Activated T-cell treated with anti-CD3 and anti-CD28 coated beads, Interleukin-2, amount 50 U/mL, for 1 hour (primary cell): ENCODE results near the gene TMEM178A.
"Not testable (repeated sequence)": the region's sequence is repeated elsewhere in the genome, so short reads cannot be mapped to it uniquely, and the experiment has no call there.

Experiments
- DNase-seq: peaks from one replicate; pipeline ENCODE4 v3.0.0-alpha.2; 2020

Gene TMEM178A

GRCh38 chr2:39718483-39718882, 52.8 kb downstream of the TMEM178A start:
- DNase-seq: no peak

- no peak for DNase-seq
Observed at GRCh38 chr2:39719317-39719716, 53.6 kb downstream of the TMEM178A start.

- no peak for DNase-seq
Observed at GRCh38 chr2:39720970-39721369, 55.3 kb downstream of the TMEM178A start.

- DNase-seq: no peak
Observed at GRCh38 chr2:39723497-39723896, 57.8 kb downstream of the TMEM178A start.

GRCh38 chr2:39723946-39724827, 58.5 kb downstream of the TMEM178A start:
- DNase-seq: no peak

- DNase-seq: no peak
Observed at GRCh38 chr2:39724828-39725144, 59.1 kb downstream of the TMEM178A start.

- no peak for DNase-seq
Observed at GRCh38 chr2:39725401-39725800, 59.7 kb downstream of the TMEM178A start.

- not testable (repeated sequence) for DNase-seq
Observed at GRCh38 chr2:39728085-39728484, 62.4 kb downstream of the TMEM178A start.

GRCh38 chr2:39728941-39729351, 63.2 kb downstream of the TMEM178A start:
- DNase-seq: no peak

- no peak for DNase-seq
Observed at GRCh38 chr2:39730276-39730675, 64.6 kb downstream of the TMEM178A start.

GRCh38 chr2:39730685-39731302, 65.1 kb downstream of the TMEM178A start:
- no peak for DNase-seq

GRCh38 chr2:39731546-39731945, 65.8 kb downstream of the TMEM178A start:
- no peak for DNase-seq

GRCh38 chr2:39732482-39732881, 66.8 kb downstream of the TMEM178A start:
- no peak for DNase-seq

GRCh38 chr2:39733070-39733674, 67.5 kb downstream of the TMEM178A start:
- DNase-seq: no peak

- no peak for DNase-seq
Observed at GRCh38 chr2:39734445-39734844, 68.7 kb downstream of the TMEM178A start.

- no peak for DNase-seq
Observed at GRCh38 chr2:39735648-39736047, 69.9 kb downstream of the TMEM178A start.

- DNase-seq: no peak
Observed at GRCh38 chr2:39736640-39737039, 70.9 kb downstream of the TMEM178A start.

GRCh38 chr2:39737661-39738060, 71.9 kb downstream of the TMEM178A start:
- no peak for DNase-seq

GRCh38 chr2:39738936-39739335, 73.2 kb downstream of the TMEM178A start:
- DNase-seq: no peak

GRCh38 chr2:39739386-39739785, 73.7 kb downstream of the TMEM178A start:
- no peak for DNase-seq

GRCh38 chr2:39741871-39742270, 76.2 kb downstream of the TMEM178A start:
- DNase-seq: no peak

- no peak for DNase-seq
Observed at GRCh38 chr2:39743269-39743776, 77.6 kb downstream of the TMEM178A start.

GRCh38 chr2:39755466-39755865, 89.7 kb downstream of the TMEM178A start:
- no peak for DNase-seq

GRCh38 chr2:39757156-39757555, 91.4 kb downstream of the TMEM178A start:
- no peak for DNase-seq
